ENCODE results near the gene NR5A2. TPM values are rescaled to one million over a fixed set of nuclear protein-coding genes. Genes with fewer than 3 reads are reported as not detected.

NR5A2 gene
- total RNA-seq, 1 donor from 2014 or later: 2.0 TPM

- Mint-ChIP-seq H3K4me3 (ENCODE audit: unreplicated experiment) (no peak overlapping the region), H3K36me3 (ENCODE audit: unreplicated experiment) (no peaks in the 10 kb centered on the region), H3K27ac (ENCODE audit: unreplicated experiment) (no peak overlapping the region), H3K9me3 (ENCODE audit: unreplicated experiment) (no peaks in the 10 kb centered on the region), H3K4me1 (ENCODE audit: low read depth, unreplicated experiment) (no peaks in the 10 kb centered on the region), H3K27me3 (ENCODE audit: unreplicated experiment) (no peaks in the 10 kb centered on the region)
- TF ChIP-seq, protein P1, sequence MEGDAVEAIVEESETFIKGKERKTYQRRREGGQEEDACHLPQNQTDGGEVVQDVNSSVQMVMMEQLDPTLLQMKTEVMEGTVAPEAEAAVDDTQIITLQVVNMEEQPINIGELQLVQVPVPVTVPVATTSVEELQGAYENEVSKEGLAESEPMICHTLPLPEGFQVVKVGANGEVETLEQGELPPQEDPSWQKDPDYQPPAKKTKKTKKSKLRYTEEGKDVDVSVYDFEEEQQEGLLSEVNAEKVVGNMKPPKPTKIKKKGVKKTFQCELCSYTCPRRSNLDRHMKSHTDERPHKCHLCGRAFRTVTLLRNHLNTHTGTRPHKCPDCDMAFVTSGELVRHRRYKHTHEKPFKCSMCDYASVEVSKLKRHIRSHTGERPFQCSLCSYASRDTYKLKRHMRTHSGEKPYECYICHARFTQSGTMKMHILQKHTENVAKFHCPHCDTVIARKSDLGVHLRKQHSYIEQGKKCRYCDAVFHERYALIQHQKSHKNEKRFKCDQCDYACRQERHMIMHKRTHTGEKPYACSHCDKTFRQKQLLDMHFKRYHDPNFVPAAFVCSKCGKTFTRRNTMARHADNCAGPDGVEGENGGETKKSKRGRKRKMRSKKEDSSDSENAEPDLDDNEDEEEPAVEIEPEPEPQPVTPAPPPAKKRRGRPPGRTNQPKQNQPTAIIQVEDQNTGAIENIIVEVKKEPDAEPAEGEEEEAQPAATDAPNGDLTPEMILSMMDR (IDR thresholded peaks at IDR 0.05; ENCODE audit: partially characterized antibody, unreplicated experiment): no peak
- DNase-seq: no peak
Measured at GRCh38 chr1:200128944-200129879, 101.7 kb downstream of the NR5A2 start.

DNA sequence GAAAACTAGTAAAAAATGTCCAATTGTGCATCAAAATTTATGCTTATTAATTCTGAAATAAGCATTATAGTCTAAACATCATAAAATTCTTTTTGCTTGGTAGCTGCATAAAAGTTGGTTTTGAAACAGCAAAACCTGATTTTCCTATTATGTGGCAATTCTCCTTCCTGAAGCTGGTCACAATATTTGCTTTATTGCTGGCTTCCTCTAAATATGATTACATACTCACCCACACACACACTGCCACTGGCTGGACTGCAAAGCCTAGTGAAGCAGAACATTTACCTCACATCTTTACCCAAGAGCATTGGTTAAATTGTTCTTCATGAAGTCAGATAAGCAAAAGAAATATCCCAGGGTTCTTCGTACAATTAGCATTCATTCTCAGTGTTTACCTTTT, 103.0 kb downstream of the NR5A2 start:
- Mint-ChIP-seq H3K27ac (ENCODE audit: unreplicated experiment) (no peak overlapping the region), H3K9me3 (ENCODE audit: unreplicated experiment) (no peaks in the 10 kb centered on the region), H3K4me3 (ENCODE audit: unreplicated experiment) (no peak overlapping the region), H3K36me3 (ENCODE audit: unreplicated experiment) (no peaks in the 10 kb centered on the region), H3K4me1 (ENCODE audit: low read depth, unreplicated experiment) (no peaks in the 10 kb centered on the region), H3K27me3 (ENCODE audit: unreplicated experiment) (no peaks in the 10 kb centered on the region)
- no peak for DNase-seq
- TF ChIP-seq, protein P1 (IDR thresholded peaks at IDR 0.05; ENCODE audit: partially characterized antibody, unreplicated experiment): no peak

DNA sequence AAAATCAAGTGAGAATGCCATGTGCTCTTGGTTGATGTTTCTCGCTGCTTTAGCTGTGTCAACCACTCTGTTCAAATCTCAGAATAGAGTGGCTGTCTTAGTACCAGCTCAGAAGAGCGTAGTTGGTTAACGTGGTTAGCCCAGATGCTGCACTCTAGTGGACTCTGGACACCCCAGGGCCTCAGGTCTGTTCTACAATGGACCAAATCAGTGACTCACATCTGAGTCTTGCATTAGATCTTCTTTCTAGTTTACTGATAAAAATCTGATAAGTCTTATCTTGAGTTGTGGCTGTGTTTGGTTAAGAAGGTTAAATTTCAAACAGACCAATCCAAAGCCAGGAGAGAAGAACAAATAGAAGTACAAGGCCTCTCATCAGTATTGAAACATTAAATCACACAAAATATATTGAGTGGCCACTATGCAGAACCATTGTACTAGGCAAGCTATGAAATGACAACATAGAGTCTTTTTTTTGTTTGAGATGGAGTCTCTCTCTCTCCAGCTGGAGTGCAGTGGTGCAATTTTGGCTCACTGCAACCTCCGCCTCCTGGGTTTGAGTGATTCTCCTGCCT, 104.1 kb downstream of the NR5A2 start:
- Mint-ChIP-seq H3K27ac (ENCODE audit: unreplicated experiment) (no peak overlapping the region), H3K9me3 (ENCODE audit: unreplicated experiment) (no peaks in the 10 kb centered on the region), H3K4me1 (ENCODE audit: low read depth, unreplicated experiment) (no peaks in the 10 kb centered on the region), H3K36me3 (ENCODE audit: unreplicated experiment) (no peaks in the 10 kb centered on the region), H3K27me3 (ENCODE audit: unreplicated experiment) (no peaks in the 10 kb centered on the region), H3K4me3 (ENCODE audit: unreplicated experiment) (no peak overlapping the region)
- no peak for DNase-seq
- TF ChIP-seq, protein P1 (IDR thresholded peaks at IDR 0.05; ENCODE audit: partially characterized antibody, unreplicated experiment): no peak

DNA sequence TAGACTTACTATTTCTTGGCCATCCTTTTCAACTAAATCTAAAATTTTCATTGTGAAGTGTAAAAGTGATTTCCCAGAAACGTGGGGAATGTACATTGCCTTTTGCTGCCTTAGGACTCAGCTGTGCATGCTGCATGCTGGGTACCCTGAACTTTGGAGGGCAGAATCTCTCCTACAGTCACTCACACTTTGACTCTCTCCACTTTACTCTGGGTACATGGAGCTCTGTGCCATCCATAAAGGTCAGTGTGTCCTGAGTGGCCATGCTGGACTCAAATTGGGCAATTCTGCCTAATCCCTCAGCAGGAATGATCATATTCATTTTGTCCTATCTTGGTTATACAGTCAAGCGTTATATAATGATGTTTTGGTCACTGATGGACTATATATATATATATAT, 105.6 kb downstream of the NR5A2 start:
- no peaks in the 10 kb centered on the region for H3K27me3 Mint-ChIP-seq (ENCODE audit: unreplicated experiment)
- H3K4me1 Mint-ChIP-seq (ENCODE audit: low read depth, unreplicated experiment): no peaks in the 10 kb centered on the region
- H3K9me3 Mint-ChIP-seq (ENCODE audit: unreplicated experiment): no peaks in the 10 kb centered on the region
- TF ChIP-seq, protein P1 (IDR thresholded peaks at IDR 0.05; ENCODE audit: partially characterized antibody, unreplicated experiment): no peak
- H3K4me3 Mint-ChIP-seq (ENCODE audit: unreplicated experiment): no peak overlapping the region
- no peak for DNase-seq
- no peak overlapping the region for H3K27ac Mint-ChIP-seq (ENCODE audit: unreplicated experiment)
- no peaks in the 10 kb centered on the region for H3K36me3 Mint-ChIP-seq (ENCODE audit: unreplicated experiment)

GRCh38 chr1:200134116-200134515, 106.6 kb downstream of the NR5A2 start:
- H3K9me3 Mint-ChIP-seq (ENCODE audit: unreplicated experiment): no peaks in the 10 kb centered on the region
- no peaks in the 10 kb centered on the region for H3K36me3 Mint-ChIP-seq (ENCODE audit: unreplicated experiment)
- no peaks in the 10 kb centered on the region for H3K4me1 Mint-ChIP-seq (ENCODE audit: low read depth, unreplicated experiment)
- H3K27ac Mint-ChIP-seq (ENCODE audit: unreplicated experiment): no peak overlapping the region
- TF ChIP-seq, protein P1 (IDR thresholded peaks at IDR 0.05; ENCODE audit: partially characterized antibody, unreplicated experiment): no peak
- DNase-seq: no peak
- no peak overlapping the region for H3K4me3 Mint-ChIP-seq (ENCODE audit: unreplicated experiment)
- no peaks in the 10 kb centered on the region for H3K27me3 Mint-ChIP-seq (ENCODE audit: unreplicated experiment)

Measured in glutamatergic neuron (in vitro differentiated cells).